GM12878 (cell line): ENCODE measurements around the gene GYPC. TPM values are rescaled to one million over a fixed set of nuclear protein-coding genes. Genes with fewer than 3 reads are reported as not detected.

ENCODE experiments used
- GATAD2B ChIP-seq: fragments of 450-650 bp; conservative IDR thresholded peaks from 2 replicates; pipeline ENCODE4 v1.6.1; 2017; ENCODE audit warnings: low read depth, mild to moderate bottlenecking, moderate library complexity
- polyA plus RNA-seq, 11 experiments: library from polyadenylated mRNA; depleted of rRNA in 4 of 11; unstranded in 6 of 11; stranded (reverse) in 5 of 11; fragments of >200 nt; fragmentation: Nextera tagmentation in 4 of 11; fragmentation: Illumina TruSeq in 1 of 11; extraction: Ambion mirVana in 4 of 11; extraction: Trizol in 1 of 11; gene quantifications; 1 replicate in 1 of 11; 2 replicates in 10 of 11; pipeline versions ENCODE4 v1.2.1 to v1.2.3, GENCODE V29; 2011 to 2016; ENCODE audit warnings: inconsistent platforms in 2 of 11, missing spikeins in 2 of 11, low read depth in 1 of 11
- total RNA-seq, 4 experiments: library from RNA; depleted of rRNA in 3 of 4; stranded (reverse); fragments of >200 nt in 3 of 4; fragmentation: Illumina TruSeq in 1 of 4; extraction: Trizol in 1 of 4; gene quantifications; 2 replicates each; pipeline versions ENCODE4 v1.2.1 to v1.2.3, GENCODE V29; 2013 to 2021
- TF ChIP-seq, protein P1 (sequence below): fragments of 450-650 bp; formaldehyde crosslinking; IDR thresholded peaks from 2 replicates; pipeline ENCODE4 v1.4.0; 2022; ENCODE audit warnings: mild to moderate bottlenecking, moderate library complexity
- TF ChIP-seq, protein P2 (sequence below): fragments of 450-650 bp; IDR thresholded peaks from 2 replicates; pipeline ENCODE4 v1.6.1; 2018; ENCODE audit warnings: mild to moderate bottlenecking, low read depth, moderate library complexity; ENCODE audit not compliant: partially characterized antibody
- TF ChIP-seq, protein P3 (sequence below): fragments of 450-650 bp; IDR thresholded peaks from 2 replicates; pipeline ENCODE4 v1.6.1; 2018; ENCODE audit warnings: borderline replicate concordance, mild to moderate bottlenecking; ENCODE audit not compliant: partially characterized antibody

The GYPC gene
- total and polyA plus RNA-seq, 10 of the 15 experiments (the other 5 are each of a cell fraction or from before 2014, with no cell fraction given), result 26.2 to 150 (median 81.4) TPM

DNA sequence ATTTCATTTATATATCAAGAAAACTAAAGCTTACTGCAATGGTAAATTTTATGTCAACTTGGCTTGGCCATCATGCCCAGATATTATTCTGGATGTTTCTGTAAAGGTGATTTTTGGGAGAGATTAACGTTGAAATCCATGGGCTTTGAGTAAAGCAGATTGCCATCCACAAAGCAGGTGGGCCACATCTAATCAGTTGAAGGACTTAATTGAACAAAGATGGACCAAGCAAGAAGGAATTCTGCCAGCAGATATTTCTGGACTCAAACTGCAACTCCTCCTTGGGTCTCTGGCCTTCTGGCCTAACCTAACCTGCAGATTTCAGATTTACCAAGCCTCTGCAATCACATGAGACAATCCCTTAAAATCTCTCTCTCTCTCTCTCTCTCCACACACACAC, 77.8 kb downstream of the GYPC start (continued):
- TF ChIP-seq, protein P1, sequence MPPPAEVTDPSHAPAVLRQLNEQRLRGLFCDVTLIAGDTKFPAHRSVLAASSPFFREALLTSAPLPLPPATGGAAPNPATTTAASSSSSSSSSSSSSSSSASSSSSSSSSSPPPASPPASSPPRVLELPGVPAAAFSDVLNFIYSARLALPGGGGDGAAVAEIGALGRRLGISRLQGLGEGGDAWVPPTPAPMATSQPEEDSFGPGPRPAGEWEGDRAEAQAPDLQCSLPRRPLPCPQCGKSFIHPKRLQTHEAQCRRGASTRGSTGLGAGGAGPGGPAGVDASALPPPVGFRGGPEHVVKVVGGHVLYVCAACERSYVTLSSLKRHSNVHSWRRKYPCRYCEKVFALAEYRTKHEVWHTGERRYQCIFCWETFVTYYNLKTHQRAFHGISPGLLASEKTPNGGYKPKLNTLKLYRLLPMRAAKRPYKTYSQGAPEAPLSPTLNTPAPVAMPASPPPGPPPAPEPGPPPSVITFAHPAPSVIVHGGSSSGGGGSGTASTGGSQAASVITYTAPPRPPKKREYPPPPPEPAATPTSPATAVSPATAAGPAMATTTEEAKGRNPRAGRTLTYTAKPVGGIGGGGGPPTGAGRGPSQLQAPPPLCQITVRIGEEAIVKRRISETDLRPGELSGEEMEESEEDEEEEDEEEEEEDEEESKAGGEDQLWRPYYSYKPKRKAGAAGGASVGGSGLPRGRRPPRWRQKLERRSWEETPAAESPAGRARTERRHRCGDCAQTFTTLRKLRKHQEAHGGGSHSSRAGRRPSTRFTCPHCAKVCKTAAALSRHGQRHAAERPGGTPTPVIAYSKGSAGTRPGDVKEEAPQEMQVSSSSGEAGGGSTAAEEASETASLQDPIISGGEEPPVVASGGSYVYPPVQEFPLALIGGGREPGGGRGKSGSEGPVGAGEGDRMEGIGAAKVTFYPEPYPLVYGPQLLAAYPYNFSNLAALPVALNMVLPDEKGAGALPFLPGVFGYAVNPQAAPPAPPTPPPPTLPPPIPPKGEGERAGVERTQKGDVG, result no peak
- TF ChIP-seq, protein P2, sequence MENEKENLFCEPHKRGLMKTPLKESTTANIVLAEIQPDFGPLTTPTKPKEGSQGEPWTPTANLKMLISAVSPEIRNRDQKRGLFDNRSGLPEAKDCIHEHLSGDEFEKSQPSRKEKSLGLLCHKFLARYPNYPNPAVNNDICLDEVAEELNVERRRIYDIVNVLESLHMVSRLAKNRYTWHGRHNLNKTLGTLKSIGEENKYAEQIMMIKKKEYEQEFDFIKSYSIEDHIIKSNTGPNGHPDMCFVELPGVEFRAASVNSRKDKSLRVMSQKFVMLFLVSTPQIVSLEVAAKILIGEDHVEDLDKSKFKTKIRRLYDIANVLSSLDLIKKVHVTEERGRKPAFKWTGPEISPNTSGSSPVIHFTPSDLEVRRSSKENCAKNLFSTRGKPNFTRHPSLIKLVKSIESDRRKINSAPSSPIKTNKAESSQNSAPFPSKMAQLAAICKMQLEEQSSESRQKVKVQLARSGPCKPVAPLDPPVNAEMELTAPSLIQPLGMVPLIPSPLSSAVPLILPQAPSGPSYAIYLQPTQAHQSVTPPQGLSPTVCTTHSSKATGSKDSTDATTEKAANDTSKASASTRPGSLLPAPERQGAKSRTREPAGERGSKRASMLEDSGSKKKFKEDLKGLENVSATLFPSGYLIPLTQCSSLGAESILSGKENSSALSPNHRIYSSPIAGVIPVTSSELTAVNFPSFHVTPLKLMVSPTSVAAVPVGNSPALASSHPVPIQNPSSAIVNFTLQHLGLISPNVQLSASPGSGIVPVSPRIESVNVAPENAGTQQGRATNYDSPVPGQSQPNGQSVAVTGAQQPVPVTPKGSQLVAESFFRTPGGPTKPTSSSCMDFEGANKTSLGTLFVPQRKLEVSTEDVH, result no peak
- TF ChIP-seq, protein P3, sequence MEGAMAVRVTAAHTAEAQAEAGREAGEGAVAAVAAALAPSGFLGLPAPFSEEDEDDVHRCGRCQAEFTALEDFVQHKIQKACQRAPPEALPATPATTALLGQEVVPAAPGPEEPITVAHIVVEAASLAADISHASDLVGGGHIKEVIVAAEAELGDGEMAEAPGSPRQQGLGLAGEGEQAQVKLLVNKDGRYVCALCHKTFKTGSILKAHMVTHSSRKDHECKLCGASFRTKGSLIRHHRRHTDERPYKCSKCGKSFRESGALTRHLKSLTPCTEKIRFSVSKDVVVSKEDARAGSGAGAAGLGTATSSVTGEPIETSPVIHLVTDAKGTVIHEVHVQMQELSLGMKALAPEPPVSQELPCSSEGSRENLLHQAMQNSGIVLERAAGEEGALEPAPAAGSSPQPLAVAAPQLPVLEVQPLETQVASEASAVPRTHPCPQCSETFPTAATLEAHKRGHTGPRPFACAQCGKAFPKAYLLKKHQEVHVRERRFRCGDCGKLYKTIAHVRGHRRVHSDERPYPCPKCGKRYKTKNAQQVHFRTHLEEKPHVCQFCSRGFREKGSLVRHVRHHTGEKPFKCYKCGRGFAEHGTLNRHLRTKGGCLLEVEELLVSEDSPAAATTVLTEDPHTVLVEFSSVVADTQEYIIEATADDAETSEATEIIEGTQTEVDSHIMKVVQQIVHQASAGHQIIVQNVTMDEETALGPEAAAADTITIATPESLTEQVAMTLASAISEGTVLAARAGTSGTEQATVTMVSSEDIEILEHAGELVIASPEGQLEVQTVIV, result no peak
- no peak for TF ChIP-seq GATAD2B
- TF ChIP-seq, all 136 proteins: peak for 0
